GM12874 (cell line): ENCODE measurements around the gene KRT33A.

Experiments used
- TF ChIP-seq, protein P1 (sequence below): IDR thresholded peaks from 2 replicates; pipeline ENCODE4 v1.5.1; 2011; ENCODE audit warnings: low read depth, mild to moderate bottlenecking, control low read depth, low read length, moderate library complexity; ENCODE audit not compliant: insufficient read depth

KRT33A gene

GRCh38 chr17:41392278-41392677 is 41.6 kb upstream of the KRT33A start:
- TF ChIP-seq, protein P1, sequence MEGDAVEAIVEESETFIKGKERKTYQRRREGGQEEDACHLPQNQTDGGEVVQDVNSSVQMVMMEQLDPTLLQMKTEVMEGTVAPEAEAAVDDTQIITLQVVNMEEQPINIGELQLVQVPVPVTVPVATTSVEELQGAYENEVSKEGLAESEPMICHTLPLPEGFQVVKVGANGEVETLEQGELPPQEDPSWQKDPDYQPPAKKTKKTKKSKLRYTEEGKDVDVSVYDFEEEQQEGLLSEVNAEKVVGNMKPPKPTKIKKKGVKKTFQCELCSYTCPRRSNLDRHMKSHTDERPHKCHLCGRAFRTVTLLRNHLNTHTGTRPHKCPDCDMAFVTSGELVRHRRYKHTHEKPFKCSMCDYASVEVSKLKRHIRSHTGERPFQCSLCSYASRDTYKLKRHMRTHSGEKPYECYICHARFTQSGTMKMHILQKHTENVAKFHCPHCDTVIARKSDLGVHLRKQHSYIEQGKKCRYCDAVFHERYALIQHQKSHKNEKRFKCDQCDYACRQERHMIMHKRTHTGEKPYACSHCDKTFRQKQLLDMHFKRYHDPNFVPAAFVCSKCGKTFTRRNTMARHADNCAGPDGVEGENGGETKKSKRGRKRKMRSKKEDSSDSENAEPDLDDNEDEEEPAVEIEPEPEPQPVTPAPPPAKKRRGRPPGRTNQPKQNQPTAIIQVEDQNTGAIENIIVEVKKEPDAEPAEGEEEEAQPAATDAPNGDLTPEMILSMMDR: no peak

- TF ChIP-seq, protein P1: no peak
Observed at GRCh38 chr17:41391535-41391934, 40.9 kb upstream of the KRT33A start.

DNA sequence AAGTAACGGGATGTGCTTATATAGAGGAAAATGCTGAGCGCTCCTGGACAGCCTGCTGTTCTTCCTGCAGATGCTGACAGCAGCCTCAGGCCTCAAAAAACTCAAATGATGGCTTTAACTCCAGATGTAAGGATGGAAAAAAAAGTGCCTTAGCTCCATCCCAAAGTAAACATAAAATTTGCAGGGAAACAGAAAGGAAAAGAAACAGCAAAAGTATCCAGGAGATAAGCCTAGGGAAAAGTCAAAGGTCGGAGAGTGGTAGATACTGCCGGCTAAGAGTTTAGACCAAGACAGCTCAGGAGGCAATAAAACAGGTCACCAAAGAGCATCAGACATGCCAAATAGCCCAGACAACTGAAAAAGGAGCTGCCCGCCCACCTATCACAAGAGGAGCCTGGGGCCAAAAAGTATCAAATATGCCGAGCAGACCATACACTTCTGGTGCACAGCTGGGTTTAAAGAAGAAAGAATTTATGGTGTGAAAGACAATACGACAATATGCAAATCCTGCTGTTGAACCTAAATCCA is 39.8 kb upstream of the KRT33A start:
- TF ChIP-seq, protein P1: no peak

- TF ChIP-seq, protein P1: no peak
Observed at GRCh38 chr17:41387670-41388069, 37.0 kb upstream of the KRT33A start.

- TF ChIP-seq, protein P1: no peak
Observed at GRCh38 chr17:41386227-41386626, 35.6 kb upstream of the KRT33A start.

DNA sequence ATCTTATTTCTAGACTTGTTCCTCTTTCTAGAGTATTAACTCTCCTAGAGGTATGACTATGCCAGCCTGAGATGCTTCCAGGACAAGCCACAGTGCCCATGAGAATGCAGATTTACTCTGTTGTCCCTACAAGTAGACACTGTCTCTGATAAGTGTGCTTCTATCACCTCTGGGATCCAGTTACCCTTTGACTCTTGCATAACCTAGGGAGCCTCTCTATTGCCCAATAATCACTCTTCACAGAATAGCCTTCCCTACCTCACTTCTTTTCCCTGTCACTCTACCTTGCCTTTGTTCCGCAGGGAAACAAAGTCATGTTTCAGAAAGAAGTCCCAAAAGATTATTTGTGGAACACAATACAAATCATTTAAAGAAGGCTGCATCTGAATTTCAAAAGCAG is 33.1 kb upstream of the KRT33A start:
- TF ChIP-seq, protein P1: no peak

- TF ChIP-seq, protein P1: no peak
Observed at GRCh38 chr17:41382394-41382793, 31.8 kb upstream of the KRT33A start.
